Measurements from ENCODE around the gene MOB1B.
"Not testable (repeated sequence)": the region's sequence is repeated elsewhere in the genome, so short reads cannot be mapped to it uniquely, and the experiment has no call there.

The MOB1B gene

GRCh38 chr4:70958681-70959080 lies 56.5 kb downstream of the MOB1B start:
- DNase-seq, result no peak

GRCh38 chr4:70969076-70969475 lies 66.9 kb downstream of the MOB1B start:
- no peak for DNase-seq

- DNase-seq, result no peak
Measured at GRCh38 chr4:70976252-70976651, 74.1 kb downstream of the MOB1B start.

- DNase-seq, result no peak
Measured at GRCh38 chr4:70979445-70980008, 77.4 kb downstream of the MOB1B start.

- DNase-seq, result no peak
Measured at GRCh38 chr4:70980196-70980595, 78.0 kb downstream of the MOB1B start.

- no peak for DNase-seq
Measured at GRCh38 chr4:70984106-70984505, 81.9 kb downstream of the MOB1B start.

GRCh38 chr4:70984589-70984988 lies 82.4 kb downstream of the MOB1B start:
- DNase-seq, result no peak

GRCh38 chr4:70991596-70991995 lies 89.4 kb downstream of the MOB1B start:
- DNase-seq, result no peak

- DNase-seq, result peak; percentile 8
Measured at GRCh38 chr4:70992391-70992881, 90.3 kb downstream of the MOB1B start.

- DNase-seq, result peak; percentile 92
Measured at GRCh38 chr4:70993181-70994068, 91.3 kb downstream of the MOB1B start, which contains the start of gene DCK. DCK (plus strand) TSS chr4:70993649; CDS start chr4:70993836, 187 bp downstream.

- DNase-seq, result no peak
Measured at GRCh38 chr4:70994069-70994366, 91.8 kb downstream of the MOB1B start.

GRCh38 chr4:70994387-70995099 lies 92.4 kb downstream of the MOB1B start:
- DNase-seq, result no peak

- DNase-seq, result no peak
Measured at GRCh38 chr4:70996018-70996360, 93.8 kb downstream of the MOB1B start.

- DNase-seq, result no peak
Measured at GRCh38 chr4:70997036-70997435, 94.9 kb downstream of the MOB1B start.

- DNase-seq, result no peak
Measured at GRCh38 chr4:70997546-70997945, 95.4 kb downstream of the MOB1B start.

- DNase-seq, result not testable (repeated sequence)
Measured at GRCh38 chr4:70999639-71000038, 97.5 kb downstream of the MOB1B start.

GRCh38 chr4:71001363-71001762 lies 99.2 kb downstream of the MOB1B start:
- not testable (repeated sequence) for DNase-seq

GRCh38 chr4:71004281-71004851 lies 102.2 kb downstream of the MOB1B start:
- peak; percentile 47 for DNase-seq

- DNase-seq, result not testable (repeated sequence)
Measured at GRCh38 chr4:71005025-71005424, 102.9 kb downstream of the MOB1B start.

GRCh38 chr4:71006203-71006907 lies 104.2 kb downstream of the MOB1B start:
- DNase-seq, result no peak

- no peak for DNase-seq
Measured at GRCh38 chr4:71008196-71008595, 106.0 kb downstream of the MOB1B start.

- no peak for DNase-seq
Measured at GRCh38 chr4:71009086-71009485, 106.9 kb downstream of the MOB1B start.
